Hematopoietic multipotent progenitor cell treated with erythropoietin and hydrocortisone succinate and interleukin-3 and kit ligand, for 15 days (in vitro differentiated cells): ENCODE data around the gene TBC1D5.
"Not testable (repeated sequence)": the region's sequence is repeated elsewhere in the genome, so short reads cannot be mapped to it uniquely, and the experiment has no call there.

Experiments used
- DNase-seq: peaks from one replicate; pipeline ENCODE4 v3.0.0-alpha.2; 2015; ENCODE audit warnings: low spot score

Gene TBC1D5

GRCh38 chr3:17714473-17714872 lies 28.0 kb downstream of the TBC1D5 start:
- no peak for DNase-seq

- no peak for DNase-seq
Measured at GRCh38 chr3:17709236-17709810, 33.1 kb downstream of the TBC1D5 start.

DNA sequence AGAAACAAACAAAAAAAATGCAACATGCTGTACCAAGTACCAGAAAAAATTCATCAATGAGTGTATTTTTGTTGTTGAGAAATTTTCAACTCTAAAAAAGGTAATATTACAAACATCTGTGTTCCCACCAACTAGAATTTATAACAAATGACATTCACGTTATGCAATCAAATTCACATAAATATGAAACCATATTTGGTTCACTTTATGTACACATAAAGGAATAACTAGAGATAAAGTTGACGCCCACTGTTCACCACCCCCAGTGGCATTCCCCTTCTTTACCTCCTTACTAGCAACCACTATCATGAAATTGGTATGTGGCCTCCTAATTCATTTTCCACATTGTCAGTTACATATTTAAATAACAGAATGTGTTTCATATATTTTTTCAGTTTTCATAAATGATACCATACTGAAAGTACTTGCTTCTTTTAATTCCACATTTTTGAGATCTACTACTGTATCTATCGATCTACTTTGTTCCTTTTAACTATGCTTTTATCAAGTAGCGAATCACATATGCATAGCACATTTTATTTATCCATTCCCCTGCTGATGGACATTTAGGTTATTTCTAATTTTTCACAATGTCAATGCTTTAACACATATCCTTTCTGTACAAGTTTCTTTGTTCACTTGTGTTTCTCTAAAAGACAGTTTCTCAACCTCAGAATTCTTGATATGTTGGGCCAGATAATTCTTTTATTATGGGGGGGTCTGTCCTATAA lies 34.5 kb downstream of the TBC1D5 start:
- no peak for DNase-seq

DNA sequence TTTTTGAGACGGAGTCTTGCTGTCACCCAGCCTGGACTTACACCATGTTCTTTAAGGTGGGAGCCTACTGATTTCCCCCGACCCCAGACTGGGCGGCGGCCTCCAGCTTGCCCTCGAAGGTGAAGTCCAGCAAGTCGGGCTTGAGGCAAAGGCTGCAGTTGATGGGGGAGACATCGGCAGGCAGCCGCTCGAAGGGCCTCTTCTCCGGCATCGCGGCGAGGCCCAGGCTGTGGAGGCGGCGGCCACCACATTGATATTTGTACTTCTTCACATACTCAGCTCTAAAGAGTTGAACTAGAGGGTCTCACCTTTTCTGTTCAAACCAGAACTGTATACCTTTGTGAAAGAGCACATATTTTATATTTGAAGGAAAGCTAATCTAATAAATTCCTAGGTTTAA lies 36.4 kb downstream of the TBC1D5 start:
- DNase-seq, result not testable (repeated sequence)

DNA sequence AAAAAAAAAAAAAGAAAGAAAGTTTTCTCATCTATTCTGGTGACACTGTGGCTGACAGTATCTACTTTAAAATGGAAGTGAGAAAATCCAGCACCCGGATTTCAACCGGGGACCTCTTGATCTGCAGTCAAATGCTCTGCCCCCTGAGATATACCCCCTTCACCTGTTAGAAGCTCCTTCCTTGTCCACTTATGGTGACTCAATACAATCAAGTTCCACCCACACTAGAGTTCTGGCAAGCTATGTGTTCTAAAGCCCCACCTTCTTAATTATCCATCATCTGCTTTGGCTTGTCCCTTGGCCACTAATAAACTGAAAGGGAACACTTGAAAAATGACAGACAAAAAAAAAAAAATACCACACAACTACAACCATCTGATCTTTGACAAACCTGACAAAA lies 42.6 kb downstream of the TBC1D5 start:
- DNase-seq, result not testable (repeated sequence)

DNA sequence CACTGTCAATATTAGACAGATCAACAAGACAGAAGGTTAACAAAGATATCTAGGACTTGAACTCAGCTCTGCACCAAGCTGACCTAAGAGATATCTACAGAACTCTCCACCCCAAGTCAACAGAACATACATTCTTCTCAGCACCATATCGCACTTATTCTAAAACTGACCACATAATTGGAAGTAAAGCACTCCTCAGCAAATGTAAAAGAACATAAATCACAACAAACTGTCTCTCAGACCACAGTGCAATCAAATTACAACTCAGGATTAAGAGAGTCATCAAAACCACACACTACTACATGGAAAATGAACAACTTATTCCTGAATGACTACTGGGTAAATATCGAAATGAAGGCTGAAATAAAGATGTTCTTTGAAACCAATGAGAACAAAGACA lies 46.8 kb downstream of the TBC1D5 start:
- DNase-seq, result not testable (repeated sequence)

DNA sequence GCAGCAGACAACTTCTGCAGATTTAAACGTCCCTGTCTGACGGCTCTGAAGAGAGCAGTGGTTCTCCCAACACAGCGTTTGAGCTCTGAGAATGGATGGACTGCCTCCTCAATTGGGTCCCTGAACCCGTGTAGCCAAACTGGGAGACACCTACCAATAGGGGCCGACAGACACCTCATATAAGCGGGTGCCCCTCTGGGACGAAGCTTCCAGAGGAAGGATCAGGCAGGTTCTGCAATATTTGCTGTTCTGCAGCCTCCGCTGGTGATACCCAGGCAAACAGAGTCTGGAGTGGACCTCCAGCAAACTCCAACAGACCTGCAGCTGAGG lies 48.8 kb downstream of the TBC1D5 start:
- not testable (repeated sequence) for DNase-seq

GRCh38 chr3:17692846-17693669 lies 49.4 kb downstream of the TBC1D5 start:
- not testable (repeated sequence) for DNase-seq

DNA sequence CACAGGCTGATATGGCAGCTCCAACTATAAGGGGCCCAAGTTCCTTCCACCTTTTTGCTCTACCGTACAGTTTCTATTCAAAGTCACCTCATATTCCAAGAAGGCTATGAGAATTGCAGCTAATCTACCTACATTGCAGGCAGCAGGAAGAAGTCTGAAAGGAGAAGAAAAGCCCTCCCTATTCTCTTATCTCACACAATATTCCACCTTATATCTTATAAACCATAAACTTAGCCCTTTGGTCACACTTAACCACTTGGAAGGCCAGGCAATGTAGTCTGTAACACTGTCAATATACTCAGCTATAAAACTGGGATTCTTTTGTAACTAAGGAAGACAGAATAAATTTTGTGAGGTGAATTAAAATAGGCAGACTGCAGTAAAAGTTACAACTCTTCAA lies 54.9 kb downstream of the TBC1D5 start:
- no peak for DNase-seq

- DNase-seq, result no peak
Measured at GRCh38 chr3:17686613-17687012, 55.8 kb downstream of the TBC1D5 start.

DNA sequence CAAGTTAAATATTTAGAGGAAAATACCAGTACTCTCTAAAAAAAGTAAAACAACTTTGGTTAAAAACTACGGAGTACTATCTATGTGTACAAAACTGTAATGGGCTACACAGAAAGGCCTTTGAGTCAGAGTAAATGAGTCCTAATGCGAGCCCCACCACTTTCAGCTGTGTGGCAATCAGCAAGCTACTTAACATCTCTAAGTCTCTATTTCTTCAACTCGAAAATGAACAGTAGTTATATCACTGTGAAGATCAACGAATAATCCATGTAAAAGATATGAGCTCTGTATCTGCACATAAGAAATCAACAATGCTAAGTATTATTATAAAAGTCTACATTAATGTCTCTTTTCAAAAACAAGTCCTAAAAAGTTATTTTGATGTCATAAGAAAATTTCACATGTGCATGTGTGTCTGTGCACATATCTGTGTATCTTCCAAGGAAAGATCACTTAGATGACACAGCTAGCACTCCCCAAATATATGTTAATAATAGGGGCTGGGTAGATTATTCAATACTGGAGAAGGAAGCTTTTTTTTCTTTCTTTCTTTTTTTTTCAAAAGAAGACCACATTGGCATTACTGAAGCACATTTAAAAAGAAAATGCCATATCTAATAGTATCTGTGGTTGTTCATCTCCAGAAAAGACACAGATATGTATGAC lies 58.8 kb downstream of the TBC1D5 start:
- no peak for DNase-seq

- DNase-seq, result no peak
Measured at GRCh38 chr3:17680530-17680929, 61.9 kb downstream of the TBC1D5 start.

DNA sequence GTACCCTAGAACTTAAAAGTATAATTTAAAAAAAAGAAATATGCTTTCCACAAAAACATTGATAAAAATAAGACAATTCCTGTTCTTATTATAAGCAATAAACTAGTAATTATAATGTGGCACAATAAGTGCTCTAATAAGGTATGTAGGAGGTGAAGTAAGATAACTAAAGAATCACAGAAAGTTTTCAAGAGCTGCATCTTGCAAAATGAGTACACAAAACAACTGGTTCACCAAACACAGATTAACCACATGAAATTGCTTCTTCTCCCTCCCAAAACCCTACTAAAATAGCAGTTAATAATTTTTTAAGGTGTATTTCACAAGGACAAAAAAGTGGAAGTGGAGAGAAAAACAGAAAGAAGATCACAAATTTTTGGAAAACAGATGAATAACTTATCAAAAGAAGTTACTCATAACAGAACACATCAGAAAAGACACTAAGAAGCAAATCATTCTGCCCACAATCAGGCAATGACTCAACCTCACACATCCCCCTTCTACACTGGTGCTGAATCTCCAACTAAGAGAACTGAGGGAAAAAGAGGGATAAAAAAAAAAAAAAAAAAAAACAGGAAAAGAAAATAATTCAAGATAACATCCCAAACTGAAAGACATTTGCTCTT lies 64.2 kb downstream of the TBC1D5 start:
- DNase-seq, result no peak

DNA sequence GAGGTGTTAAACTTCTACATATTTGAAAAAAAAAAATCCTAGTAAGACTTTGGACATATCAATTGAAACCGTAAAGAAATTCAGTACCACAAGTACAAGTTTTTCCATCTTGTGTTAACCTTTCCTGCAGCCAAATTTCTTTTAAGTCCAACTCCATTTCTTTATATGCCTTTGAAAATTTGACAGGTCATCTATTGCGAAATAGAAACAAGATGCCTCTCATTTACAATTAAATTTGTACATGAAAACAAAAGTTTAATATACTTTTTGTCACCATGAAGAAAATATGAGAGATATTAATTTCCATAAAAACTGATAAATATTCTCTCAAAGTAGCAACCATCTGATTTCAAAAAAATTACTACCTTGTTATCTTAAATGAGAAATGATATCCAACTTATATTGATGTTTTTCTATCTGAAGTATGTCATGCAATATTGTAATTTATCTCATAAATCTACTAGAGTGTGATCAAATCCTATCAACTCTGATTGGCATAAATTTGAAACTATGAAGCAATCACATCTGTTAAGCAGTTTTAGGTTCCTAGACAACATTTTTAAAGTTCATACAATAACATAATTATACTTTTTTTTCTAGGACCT lies 68.2 kb downstream of the TBC1D5 start:
- no peak for DNase-seq

GRCh38 chr3:17672506-17672905 lies 69.9 kb downstream of the TBC1D5 start:
- no peak for DNase-seq

- no peak for DNase-seq
Measured at GRCh38 chr3:17670749-17671148, 71.7 kb downstream of the TBC1D5 start.

DNA sequence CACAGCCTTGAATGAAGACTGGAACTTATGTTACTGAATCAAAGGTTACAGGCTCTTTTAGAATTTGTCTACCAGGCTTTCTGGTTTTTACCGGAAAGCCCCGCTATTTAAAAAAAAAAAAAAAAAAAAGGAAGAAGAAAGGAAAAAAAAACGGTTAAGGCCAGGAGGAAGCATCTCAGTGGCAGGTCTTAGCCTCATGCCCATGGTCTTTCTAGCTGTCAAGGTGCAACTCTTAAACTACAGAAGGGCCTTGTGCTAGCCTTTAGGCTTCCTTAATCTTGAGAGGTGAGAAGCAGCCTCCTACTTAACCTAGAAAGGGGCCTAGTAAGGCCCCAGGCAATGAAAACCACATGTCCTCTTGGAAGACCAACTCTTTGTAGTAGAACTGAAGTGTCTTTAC lies 77.5 kb downstream of the TBC1D5 start:
- no peak for DNase-seq

DNA sequence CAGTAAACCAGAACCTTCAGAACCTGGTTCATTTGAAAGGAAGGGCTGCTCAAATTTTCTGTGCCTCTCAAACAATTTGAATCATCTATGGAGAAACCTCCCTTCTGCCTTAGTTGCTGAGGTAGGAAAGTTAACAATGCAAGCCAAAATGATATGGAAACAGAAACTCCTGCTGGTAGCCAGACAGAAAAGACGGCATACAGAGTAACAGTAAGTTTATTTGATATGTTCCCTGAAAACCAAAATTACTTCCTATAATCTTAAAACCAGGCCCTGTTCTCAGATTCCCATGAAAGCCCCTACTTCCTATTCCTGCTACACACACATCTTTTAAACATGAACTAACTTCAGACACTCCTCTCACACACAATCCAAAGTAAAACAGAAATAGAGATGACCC lies 86.2 kb downstream of the TBC1D5 start:
- DNase-seq, result no peak

- DNase-seq, result no peak
Measured at GRCh38 chr3:17655743-17656142, 86.7 kb downstream of the TBC1D5 start.

- DNase-seq, result not testable (repeated sequence)
Measured at GRCh38 chr3:17649748-17650147, 92.7 kb downstream of the TBC1D5 start.

GRCh38 chr3:17648630-17649355 lies 93.6 kb downstream of the TBC1D5 start:
- DNase-seq, result not testable (repeated sequence)
